GM19455 (cell line): ENCODE data around the gene HCFC1R1.

Experiments
- ATAC-seq: cut with Tn5 transposase; IDR thresholded peaks from one replicate; pipeline ENCODE4 v1.9.1; 2021; ENCODE audit not compliant: unreplicated experiment

HCFC1R1 gene

GRCh38 chr16:3020247-3020603 is 3.5 kb downstream of the HCFC1R1 start, which contains the start of gene TNFRSF12A:
TSS of gene TNFRSF12A (plus strand) at chr16:3020368. CDS start at chr16:3020398, 30 bp downstream.
- ATAC-seq, result no peak

GRCh38 chr16:3019594-3020246 is 4.0 kb downstream of the HCFC1R1 start:
- ATAC-seq, result no peak

GRCh38 chr16:3017794-3018506 is 5.8 kb downstream of the HCFC1R1 start, which contains the start of gene CLDN6:
TSS of gene CLDN6 (minus strand) at chr16:3018183. CDS start at chr16:3016021, 2,162 bp downstream.
- ATAC-seq, result no peak

GRCh38 chr16:3017344-3017743 is 6.4 kb downstream of the HCFC1R1 start:
- no peak for ATAC-seq

- ATAC-seq, result no peak
Observed at GRCh38 chr16:3015865-3016521, 7.7 kb downstream of the HCFC1R1 start.

- ATAC-seq, result no peak
Observed at GRCh38 chr16:3014971-3015370, 8.8 kb downstream of the HCFC1R1 start.

GRCh38 chr16:3013998-3014690 is 9.6 kb downstream of the HCFC1R1 start:
- ATAC-seq, result no peak

GRCh38 chr16:3013491-3013951 is 10.2 kb downstream of the HCFC1R1 start:
- no peak for ATAC-seq

GRCh38 chr16:3012828-3013420 is 10.8 kb downstream of the HCFC1R1 start, which contains the start of gene CLDN9:
TSS of gene CLDN9 (plus strand) at chr16:3012923. CDS start at chr16:3013363, 440 bp downstream.
- no peak for ATAC-seq

GRCh38 chr16:3012246-3012645 is 11.5 kb downstream of the HCFC1R1 start:
- no peak for ATAC-seq

- no peak for ATAC-seq
Observed at GRCh38 chr16:3010510-3010909, 13.2 kb downstream of the HCFC1R1 start.

GRCh38 chr16:3009568-3010390 is 14.0 kb downstream of the HCFC1R1 start:
- no peak for ATAC-seq

GRCh38 chr16:3008690-3009037 is 15.1 kb downstream of the HCFC1R1 start:
- no peak for ATAC-seq

GRCh38 chr16:3007957-3008689 is 15.6 kb downstream of the HCFC1R1 start:
- no peak for ATAC-seq

- ATAC-seq, result no peak
Observed at GRCh38 chr16:3007059-3007956, 16.4 kb downstream of the HCFC1R1 start.

GRCh38 chr16:3004781-3005284 is 18.9 kb downstream of the HCFC1R1 start:
- no peak for ATAC-seq

GRCh38 chr16:3004319-3004718 is 19.4 kb downstream of the HCFC1R1 start:
- ATAC-seq, result no peak
